Liver (tissue), 9 donors: ENCODE measurements around the gene HEG1. TPM values are rescaled to one million over a fixed set of nuclear protein-coding genes. Genes with fewer than 3 reads are reported as not detected.

ENCODE experiments used
- DNase-seq: peaks from one replicate; pipeline ENCODE4 v3.0.0-alpha.2; 2017; ENCODE audit warnings: low spot score
- H3K27ac ChIP-seq, 2 donors: one replicate each; pipeline ENCODE4 v1.7.0; 2013; ENCODE audit warnings: inconsistent platforms in 2 of 2, low read length in 2 of 2, control low read depth in 1 of 2, low read depth in 1 of 2, mild to moderate bottlenecking in 1 of 2
- H3K27me3 ChIP-seq, 4 donors: one replicate each; pipeline versions ENCODE4 v1.6.1 to v1.7.0; 2013; ENCODE audit warnings: low read length in 3 of 4, inconsistent platforms in 1 of 4, mild to moderate bottlenecking in 1 of 4, moderate library complexity in 1 of 4; ENCODE audit not compliant: control insufficient read depth in 4 of 4, insufficient read depth in 4 of 4
- H3K36me3 ChIP-seq, 4 donors: one replicate each; pipeline versions ENCODE4 v1.6.1 to v1.7.0; 2013; ENCODE audit warnings: low read length in 3 of 4, mild to moderate bottlenecking in 3 of 4, low read depth in 1 of 4, moderate library complexity in 1 of 4; ENCODE audit not compliant: control insufficient read depth in 4 of 4, insufficient read depth in 3 of 4
- H3K4me1 ChIP-seq, 4 donors: one replicate each; pipeline versions ENCODE4 v1.6.1 to v1.7.0; 2013; ENCODE audit warnings: low read length in 3 of 4, mild to moderate bottlenecking in 3 of 4, moderate library complexity in 1 of 4; ENCODE audit not compliant: control insufficient read depth in 4 of 4, insufficient read depth in 4 of 4
- H3K4me3 ChIP-seq, 3 donors: one replicate each; pipeline versions ENCODE4 v1.6.1 to v1.7.0; 2013; ENCODE audit warnings: low read length in 3 of 3, control low read depth in 1 of 3, low read depth in 1 of 3, mild to moderate bottlenecking in 1 of 3
- H3K9ac ChIP-seq, 2 donors: one replicate each; pipeline ENCODE4 v1.7.0; 2013; ENCODE audit warnings: low read length in 2 of 2, mild to moderate bottlenecking in 2 of 2, moderate library complexity in 2 of 2, control low read depth in 1 of 2, low read depth in 1 of 2
- H3K9me3 ChIP-seq, 4 donors: one replicate each; pipeline versions ENCODE4 v1.6.1 to v1.7.0; 2013; ENCODE audit warnings: low read length in 3 of 4; ENCODE audit not compliant: control insufficient read depth in 4 of 4
- EGR1 ChIP-seq, 2 donors: IDR thresholded peaks; 2 replicates each; pipeline ENCODE4 v1.6.1; 2016 to 2018; ENCODE audit warnings: antibody characterized with exemption in 2 of 2, low read depth in 2 of 2
- FOXA1 ChIP-seq: IDR thresholded peaks from 2 replicates; pipeline ENCODE4 v1.6.1; 2016; ENCODE audit warnings: antibody characterized with exemption
- HNF4A ChIP-seq, 2 donors: conservative IDR thresholded peaks; 2 replicates each; pipeline ENCODE4 v1.6.1; 2016; ENCODE audit warnings: antibody characterized with exemption in 2 of 2, mild to moderate bottlenecking in 2 of 2
- JUND ChIP-seq, 2 donors: IDR thresholded peaks; 2 replicates each; pipeline ENCODE4 v1.6.1; 2016; ENCODE audit warnings: antibody characterized with exemption in 2 of 2
- NR2F2 ChIP-seq: IDR thresholded peaks from 2 replicates; pipeline ENCODE4 v1.6.1; 2016; ENCODE audit warnings: antibody characterized with exemption
- RAD21 ChIP-seq, 2 donors: IDR thresholded peaks; 2 replicates each; pipeline ENCODE4 v1.6.1; 2016; ENCODE audit warnings: antibody characterized with exemption in 2 of 2, mild to moderate bottlenecking in 2 of 2
- RXRA ChIP-seq, 2 donors: IDR thresholded peaks; 2 replicates each; pipeline ENCODE4 v1.6.1; 2017 to 2018; ENCODE audit warnings: antibody characterized with exemption in 2 of 2, mild to moderate bottlenecking in 1 of 2
- YY1 ChIP-seq: IDR thresholded peaks from 2 replicates; pipeline ENCODE4 v1.6.1; 2016; ENCODE audit warnings: antibody characterized with exemption, mild to moderate bottlenecking
- WGBS: extraction: QIAGEN DNeasy Blood & Tissue Kit; methylation state at CpG from one replicate; pipeline ENCODE4 v1.1.7; 2013; 5-methylcytosine and 5-hydroxymethylcytosine counted together
- polyA plus RNA-seq, 2 donors: library from polyadenylated mRNA; stranded (reverse) in 1 of 2; unstranded in 1 of 2; fragments of 200-250 nt in 1 of 2; fragments of >200 nt in 1 of 2; fragmentation: Nextera tagmentation in 1 of 2; extraction: Ambion mirVana in 1 of 2; gene quantifications; one replicate each; pipeline versions ENCODE4 v1.2.1 to v1.2.3, GENCODE V29; 2013 to 2015
- total RNA-seq, 2 donors: library from RNA; depleted of rRNA; stranded (reverse); fragments of >200 nt; gene quantifications; one replicate each; pipeline ENCODE4 v1.2.3, GENCODE V29; 2014
- TF ChIP-seq, protein P1 (sequence below): IDR thresholded peaks from 2 replicates; pipeline ENCODE4 v1.6.1; 2016; ENCODE audit warnings: antibody characterized with exemption, mild to moderate bottlenecking
- TF ChIP-seq, protein P2 (sequence below): fragments of 150-350 bp; IDR thresholded peaks from 2 replicates; pipeline ENCODE4 v1.5.1; 2017; ENCODE audit warnings: improper control_type of control experiment, low read depth, low read length; ENCODE audit not compliant: missing input control
- donor health status: healthy.
- donor health status: healthy.
- donor health status: healthy.
- donor health status: healthy.
- donor health status: healthy.

Gene HEG1
- total and polyA plus RNA-seq, 4 donors = 1.4 to 16.0 (median 5.3) TPM

DNA sequence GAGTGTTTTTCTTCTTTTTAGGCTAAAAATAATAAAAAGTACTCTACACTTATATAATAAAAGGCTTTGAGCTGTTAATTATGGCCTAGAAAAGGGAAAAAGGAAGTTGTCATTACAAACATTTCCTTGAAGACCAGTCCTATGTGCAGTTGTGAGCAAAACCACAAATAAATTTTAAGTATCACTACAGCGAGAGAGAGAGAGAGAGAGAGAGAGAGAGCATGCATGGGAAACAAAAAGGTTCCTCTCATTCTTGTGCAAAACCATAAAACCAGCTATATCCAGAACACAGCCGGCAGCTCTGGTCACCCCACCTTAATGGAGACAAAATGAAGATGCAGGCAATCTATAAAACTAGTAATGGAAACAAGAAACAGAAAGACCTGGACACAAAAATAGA is 33.6 kb downstream of the HEG1 start:
- Histone ChIP-seq H3K4me1 (no peaks in the 10 kb centered on the region), H3K4me3 (no peak overlapping the region), H3K27ac (no peak overlapping the region), H3K36me3 (peaks cover 2 to 18% (median 14%) of the 10 kb centered on the region in 4 donors), H3K27me3 (no peaks in the 10 kb centered on the region), H3K9me3 (no peaks in the 10 kb centered on the region), H3K9ac (no peak overlapping the region)
- 73% methylated on average over 2 of the region's 2 CpGs for WGBS
- TF ChIP-seq NR2F2 (no peak), JUND (IDR thresholded peaks at IDR 0.05) (no peak), RXRA (IDR thresholded peaks at IDR 0.05) (no peak), YY1 (no peak), EGR1 (IDR thresholded peaks at IDR 0.05; ENCODE audit: low read depth in 2 of 2) (no peak), FOXA1 (no peak)
- TF ChIP-seq, protein P1, sequence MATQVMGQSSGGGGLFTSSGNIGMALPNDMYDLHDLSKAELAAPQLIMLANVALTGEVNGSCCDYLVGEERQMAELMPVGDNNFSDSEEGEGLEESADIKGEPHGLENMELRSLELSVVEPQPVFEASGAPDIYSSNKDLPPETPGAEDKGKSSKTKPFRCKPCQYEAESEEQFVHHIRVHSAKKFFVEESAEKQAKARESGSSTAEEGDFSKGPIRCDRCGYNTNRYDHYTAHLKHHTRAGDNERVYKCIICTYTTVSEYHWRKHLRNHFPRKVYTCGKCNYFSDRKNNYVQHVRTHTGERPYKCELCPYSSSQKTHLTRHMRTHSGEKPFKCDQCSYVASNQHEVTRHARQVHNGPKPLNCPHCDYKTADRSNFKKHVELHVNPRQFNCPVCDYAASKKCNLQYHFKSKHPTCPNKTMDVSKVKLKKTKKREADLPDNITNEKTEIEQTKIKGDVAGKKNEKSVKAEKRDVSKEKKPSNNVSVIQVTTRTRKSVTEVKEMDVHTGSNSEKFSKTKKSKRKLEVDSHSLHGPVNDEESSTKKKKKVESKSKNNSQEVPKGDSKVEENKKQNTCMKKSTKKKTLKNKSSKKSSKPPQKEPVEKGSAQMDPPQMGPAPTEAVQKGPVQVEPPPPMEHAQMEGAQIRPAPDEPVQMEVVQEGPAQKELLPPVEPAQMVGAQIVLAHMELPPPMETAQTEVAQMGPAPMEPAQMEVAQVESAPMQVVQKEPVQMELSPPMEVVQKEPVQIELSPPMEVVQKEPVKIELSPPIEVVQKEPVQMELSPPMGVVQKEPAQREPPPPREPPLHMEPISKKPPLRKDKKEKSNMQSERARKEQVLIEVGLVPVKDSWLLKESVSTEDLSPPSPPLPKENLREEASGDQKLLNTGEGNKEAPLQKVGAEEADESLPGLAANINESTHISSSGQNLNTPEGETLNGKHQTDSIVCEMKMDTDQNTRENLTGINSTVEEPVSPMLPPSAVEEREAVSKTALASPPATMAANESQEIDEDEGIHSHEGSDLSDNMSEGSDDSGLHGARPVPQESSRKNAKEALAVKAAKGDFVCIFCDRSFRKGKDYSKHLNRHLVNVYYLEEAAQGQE = no peak
- no peak for DNase-seq

DNA sequence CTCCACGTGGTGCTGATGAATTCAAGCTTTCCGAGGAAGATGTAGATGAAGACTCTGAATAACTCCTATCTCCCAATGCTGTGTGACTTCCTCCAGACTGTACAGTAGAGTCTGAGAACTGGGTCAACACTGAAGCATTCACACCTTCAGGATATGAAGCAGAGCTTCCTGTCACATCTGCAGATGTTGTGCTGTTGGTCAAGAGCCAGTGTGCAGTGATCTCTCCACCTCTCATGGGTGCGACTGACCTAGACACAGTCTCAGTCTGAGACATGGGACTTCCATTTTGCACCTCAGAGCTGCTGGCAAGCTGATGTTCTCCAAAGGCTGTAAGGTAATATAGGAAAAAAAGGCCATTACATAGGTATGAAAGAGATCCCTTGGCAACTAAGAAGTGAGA is 36.5 kb downstream of the HEG1 start:
- whole genome bisulfite sequencing = 89% methylated on average over 3 of the region's 3 CpGs
- Histone ChIP-seq H3K4me1 (no peaks in the 10 kb centered on the region), H3K9ac (no peak overlapping the region), H3K36me3 (peaks cover 2 to 15% (median 10%) of the 10 kb centered on the region in 4 donors), H3K9me3 (no peaks in the 10 kb centered on the region), H3K27ac (no peak overlapping the region), H3K4me3 (no peak overlapping the region), H3K27me3 (no peaks in the 10 kb centered on the region)
- no peak for TF ChIP-seq HNF4A (conservative IDR thresholded peaks at IDR 0.05)
- DNase-seq = no peak

DNA sequence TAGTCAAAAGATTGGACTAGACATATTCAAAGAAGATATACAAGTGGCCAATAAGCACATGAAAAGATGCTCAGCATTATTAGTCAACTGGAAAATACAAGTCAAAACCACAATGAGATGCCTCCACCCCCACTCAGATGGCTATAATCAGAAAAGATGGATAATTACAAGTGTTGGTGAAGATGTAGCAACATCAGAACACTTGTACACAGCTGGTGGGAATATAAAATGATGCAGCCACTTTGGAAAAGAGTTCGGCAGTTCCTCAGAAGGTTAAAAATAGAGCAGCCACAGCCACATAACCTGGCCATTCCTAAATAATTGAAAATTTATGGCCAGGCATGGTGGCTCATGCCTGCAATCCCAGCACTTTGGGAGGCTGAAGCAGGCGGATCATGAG is 38.4 kb downstream of the HEG1 start:
- Histone ChIP-seq H3K9me3 (no peaks in the 10 kb centered on the region), H3K9ac (no peak overlapping the region), H3K4me3 (no peak overlapping the region), H3K36me3 (peaks cover 2 to 30% (median 20%) of the 10 kb centered on the region in 4 donors), H3K27ac (no peak overlapping the region), H3K4me1 (no peaks in the 10 kb centered on the region), H3K27me3 (no peaks in the 10 kb centered on the region)
- TF ChIP-seq, protein P2, sequence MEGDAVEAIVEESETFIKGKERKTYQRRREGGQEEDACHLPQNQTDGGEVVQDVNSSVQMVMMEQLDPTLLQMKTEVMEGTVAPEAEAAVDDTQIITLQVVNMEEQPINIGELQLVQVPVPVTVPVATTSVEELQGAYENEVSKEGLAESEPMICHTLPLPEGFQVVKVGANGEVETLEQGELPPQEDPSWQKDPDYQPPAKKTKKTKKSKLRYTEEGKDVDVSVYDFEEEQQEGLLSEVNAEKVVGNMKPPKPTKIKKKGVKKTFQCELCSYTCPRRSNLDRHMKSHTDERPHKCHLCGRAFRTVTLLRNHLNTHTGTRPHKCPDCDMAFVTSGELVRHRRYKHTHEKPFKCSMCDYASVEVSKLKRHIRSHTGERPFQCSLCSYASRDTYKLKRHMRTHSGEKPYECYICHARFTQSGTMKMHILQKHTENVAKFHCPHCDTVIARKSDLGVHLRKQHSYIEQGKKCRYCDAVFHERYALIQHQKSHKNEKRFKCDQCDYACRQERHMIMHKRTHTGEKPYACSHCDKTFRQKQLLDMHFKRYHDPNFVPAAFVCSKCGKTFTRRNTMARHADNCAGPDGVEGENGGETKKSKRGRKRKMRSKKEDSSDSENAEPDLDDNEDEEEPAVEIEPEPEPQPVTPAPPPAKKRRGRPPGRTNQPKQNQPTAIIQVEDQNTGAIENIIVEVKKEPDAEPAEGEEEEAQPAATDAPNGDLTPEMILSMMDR = no peak
- no peak for TF ChIP-seq RAD21 (IDR thresholded peaks at IDR 0.05)
- 95% methylated on average over 2 of the region's 2 CpGs for WGBS
- DNase-seq = no peak
